K562 (cell line): Measurements from ENCODE around the gene SLC38A2. TPM values are rescaled to one million over a fixed set of nuclear protein-coding genes. Genes with fewer than 3 reads are reported as not detected.
A peak's percentile ranks its signal among the peaks of the same experiment; 100 is the strongest.

Experiments used
- CBX2 ChIP-seq: fragments of 200-600 bp; sonication (generic); IDR thresholded peaks from one replicate; pipeline ENCODE4 v1.6.1; 2012; ENCODE audit warnings: mild to moderate bottlenecking, low read length, inconsistent platforms; ENCODE audit not compliant: insufficient read depth, poor library complexity, severe bottlenecking
- EP300 ChIP-seq: IDR thresholded peaks from 2 replicates; pipeline ENCODE4 v1.6.1; 2012; ENCODE audit warnings: low read length, improper control_type of control experiment
- ERF ChIP-seq: fragments of 450-650 bp; formaldehyde crosslinking; IDR thresholded peaks from 2 replicates; pipeline ENCODE4 v1.4.0; 2020; ENCODE audit warnings: mild to moderate bottlenecking, mixed read lengths
- GATAD2B ChIP-seq: fragments of 450-650 bp; IDR thresholded peaks from 2 replicates; pipeline ENCODE4 v1.6.1; 2017; ENCODE audit warnings: mild to moderate bottlenecking, borderline replicate concordance
- HDAC8 ChIP-seq: fragments of 450-650 bp; IDR thresholded peaks from 2 replicates; pipeline ENCODE4 v1.6.1; 2016; ENCODE audit warnings: mild to moderate bottlenecking, missing genetic modification characterization, moderate library complexity, missing compliant biosample characterization
- MECOM ChIP-seq: fragments of 250-450 bp; sonication (Bioruptor Pico); IDR thresholded peaks from 2 replicates; pipeline ENCODE4 v1.8.0; 2022; ENCODE audit warnings: inconsistent platforms
- MYNN ChIP-seq, 2 experiments: sonication (generic); formaldehyde crosslinking in 1 of 2; IDR thresholded peaks; 2 replicates each; pipeline versions ENCODE4 v1.5.0 to v1.6.1; 2016 to 2020; ENCODE audit warnings: antibody characterized with exemption in 1 of 2, missing genetic modification reagents in 1 of 2
- POLR2AphosphoS2 ChIP-seq: IDR thresholded peaks from 2 replicates; pipeline ENCODE4 v1.6.1; 2012; ENCODE audit warnings: low read length, improper control_type of control experiment
- POLR2AphosphoS5 ChIP-seq: IDR thresholded peaks from 2 replicates; pipeline ENCODE4 v1.6.1; 2011; ENCODE audit warnings: mild to moderate bottlenecking, low read depth, low read length, moderate library complexity; ENCODE audit not compliant: control insufficient read depth, insufficient read depth
- RHOXF2B ChIP-seq: fragments of 250-450 bp; sonication (Bioruptor Pico); conservative IDR thresholded peaks from 2 replicates; pipeline ENCODE4 v1.5.1; 2021
- SIN3A ChIP-seq, 2 experiments: fragments of 150-350 bp in 1 of 2; IDR thresholded peaks; 2 replicates each; pipeline ENCODE4 v1.6.1; 2011 to 2016; ENCODE audit warnings: borderline replicate concordance in 2 of 2, low read depth in 2 of 2, low read length in 2 of 2, mild to moderate bottlenecking in 2 of 2, moderate library complexity in 2 of 2; ENCODE audit not compliant: control insufficient read depth in 1 of 2
- SUPT5H ChIP-seq: fragments of 450-650 bp; IDR thresholded peaks from 2 replicates; pipeline ENCODE4 v1.6.1; 2016
- TEAD1 ChIP-seq, 2 experiments: fragments of 450-650 bp in 1 of 2; sonication (generic) in 1 of 2; formaldehyde crosslinking; IDR thresholded peaks; 2 replicates each; pipeline versions ENCODE4 v1.4.0 to v1.8.0; 2020 to 2022; ENCODE audit warnings: mild to moderate bottlenecking in 2 of 2, missing genetic modification reagents in 1 of 2
- ZFP1 ChIP-seq: fragments of 450-650 bp; formaldehyde crosslinking; IDR thresholded peaks from 2 replicates; pipeline ENCODE4 v1.4.0; 2020; ENCODE audit warnings: mild to moderate bottlenecking, mixed read lengths
- ZNF239 ChIP-seq: fragments of 250-450 bp; sonication (Bioruptor Pico); IDR thresholded peaks from 2 replicates; pipeline ENCODE4 v1.4.0; 2020; ENCODE audit warnings: mild to moderate bottlenecking
- ZNF780A ChIP-seq: fragments of 250-450 bp; sonication (Bioruptor Pico); IDR thresholded peaks from 2 replicates; pipeline ENCODE4 v1.5.0; 2021; ENCODE audit warnings: mild to moderate bottlenecking
- ZSCAN32 ChIP-seq: fragments of 450-650 bp; formaldehyde crosslinking; IDR thresholded peaks from 2 replicates; pipeline ENCODE4 v1.4.0; 2020; ENCODE audit warnings: mild to moderate bottlenecking, moderate library complexity
- polyA plus RNA-seq, 8 experiments: library from polyadenylated mRNA; depleted of rRNA in 4 of 8; stranded (reverse) in 5 of 8; unstranded in 3 of 8; fragments of >200 nt; fragmentation: Nextera tagmentation in 2 of 8; fragmentation: Illumina TruSeq in 1 of 8; extraction: Ambion mirVana in 2 of 8; extraction: Trizol in 1 of 8; gene quantifications; 2 replicates each; pipeline versions ENCODE4 v1.2.1 to v1.2.3, GENCODE V29; 2011 to 2014; ENCODE audit warnings: inconsistent platforms in 1 of 8, missing spikeins in 1 of 8
- total RNA-seq, 7 experiments: library from RNA; depleted of rRNA in 6 of 7; stranded (reverse); fragments of >200 nt in 6 of 7; fragmentation: Illumina TruSeq in 2 of 7; extraction: Trizol in 2 of 7; gene quantifications; 2 replicates each; pipeline versions ENCODE4 v1.2.1 to v1.2.3, GENCODE V29; 2011 to 2021; ENCODE audit warnings: low replicate concordance in 1 of 7
- TF ChIP-seq, protein P1 (sequence below): fragments of 250-450 bp; sonication (Bioruptor Pico); IDR thresholded peaks from 2 replicates; pipeline ENCODE4 v1.5.0; 2021
- TF ChIP-seq, protein P2 (sequence below): fragments of 450-650 bp; conservative IDR thresholded peaks from 2 replicates; pipeline ENCODE4 v1.6.1; 2016; ENCODE audit warnings: missing genetic modification characterization, low read depth, mild to moderate bottlenecking, missing compliant biosample characterization, moderate library complexity
- TF ChIP-seq, protein P3 (sequence below), 2 experiments: fragments of 450-650 bp in 1 of 2; IDR thresholded peaks; 2 replicates each; pipeline ENCODE4 v1.6.1; 2011 to 2017; ENCODE audit warnings: low read depth in 2 of 2, antibody characterized with exemption in 1 of 2, borderline replicate concordance in 1 of 2, low read length in 1 of 2, mild to moderate bottlenecking in 1 of 2, mixed read lengths in 1 of 2; ENCODE audit not compliant: control insufficient read depth in 1 of 2
- TF ChIP-seq, protein P4 (sequence below): fragments of 250-450 bp; sonication (Bioruptor Pico); IDR thresholded peaks from 2 replicates; pipeline ENCODE4 v1.5.0; 2021

Gene SLC38A2
- total and polyA plus RNA-seq, 9 of the 15 experiments (the other 6 are each of a cell fraction or from before 2014, with no cell fraction given) = 98.7 to 292 (median 143) TPM

DNA sequence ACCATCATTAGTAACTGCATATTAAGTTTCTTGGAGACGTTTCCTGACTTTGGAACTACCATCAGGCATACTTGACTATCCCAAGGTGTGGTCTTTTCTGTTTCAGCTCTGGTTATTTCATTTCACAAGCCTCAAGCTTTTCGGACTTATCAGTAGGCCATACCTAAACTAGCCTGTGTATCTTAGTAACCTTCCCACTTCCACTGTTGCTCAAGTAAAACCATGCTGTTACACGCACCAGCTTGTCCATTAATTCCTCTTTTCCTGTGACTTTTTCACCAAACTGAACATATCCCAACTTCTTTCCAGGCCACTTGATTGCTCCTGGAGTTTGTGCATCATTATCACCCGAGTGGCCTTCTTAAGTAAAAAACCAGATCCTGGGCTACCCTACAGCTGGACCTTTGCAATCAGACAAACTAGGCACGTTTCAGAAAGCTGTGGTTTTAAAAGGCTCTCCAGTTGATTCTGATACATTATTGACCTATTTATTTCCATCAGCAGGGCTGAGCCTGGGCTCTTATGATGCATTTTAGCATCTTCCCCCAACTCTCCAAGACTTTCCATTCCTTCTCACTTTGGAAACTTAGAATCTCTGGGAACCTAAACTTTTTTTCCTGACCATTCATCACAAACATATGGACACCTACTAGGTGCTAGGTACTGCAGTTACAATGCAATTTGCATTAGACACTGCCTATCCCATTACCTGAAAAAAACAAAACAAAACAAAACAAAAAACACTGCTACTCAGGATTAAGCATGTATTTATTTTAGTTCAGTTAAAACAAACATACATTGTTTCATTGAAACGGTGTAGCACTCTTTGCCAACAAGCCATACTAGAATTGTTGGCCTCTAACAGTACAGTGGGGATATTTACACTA, 14.9 kb downstream of the SLC38A2 start (continued):
- peak in 1 of 2 experiments; percentile 64; a peak in 1 of 4 replicates for TF ChIP-seq TEAD1 (CRISPR knock-in tag; IDR thresholded peaks at IDR 0.05)
- no peak for TF ChIP-seq ZNF239
- TF ChIP-seq, protein P1, sequence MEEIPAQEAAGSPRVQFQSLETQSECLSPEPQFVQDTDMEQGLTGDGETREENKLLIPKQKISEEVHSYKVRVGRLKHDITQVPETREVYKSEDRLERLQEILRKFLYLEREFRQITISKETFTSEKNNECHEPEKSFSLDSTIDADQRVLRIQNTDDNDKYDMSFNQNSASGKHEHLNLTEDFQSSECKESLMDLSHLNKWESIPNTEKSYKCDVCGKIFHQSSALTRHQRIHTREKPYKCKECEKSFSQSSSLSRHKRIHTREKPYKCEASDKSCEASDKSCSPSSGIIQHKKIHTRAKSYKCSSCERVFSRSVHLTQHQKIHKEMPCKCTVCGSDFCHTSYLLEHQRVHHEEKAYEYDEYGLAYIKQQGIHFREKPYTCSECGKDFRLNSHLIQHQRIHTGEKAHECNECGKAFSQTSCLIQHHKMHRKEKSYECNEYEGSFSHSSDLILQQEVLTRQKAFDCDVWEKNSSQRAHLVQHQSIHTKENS = peak; percentile 83; the same call in 1 of the 2 replicates
- peak; percentile 76 for TF ChIP-seq SUPT5H
- TF ChIP-seq MYNN (IDR thresholded peaks at IDR 0.05) = peak; percentile 53
- TF ChIP-seq MYNN (CRISPR knock-in tag; IDR thresholded peaks at IDR 0.05) = no peak
- peak; percentile 76 for TF ChIP-seq ZSCAN32 (CRISPR knock-in tag)
- TF ChIP-seq ERF (CRISPR knock-in tag) = peak; percentile 97
- TF ChIP-seq ZNF780A (CRISPR knock-in tag) = peak; percentile 16; the same call in 1 of the 2 replicates
- TF ChIP-seq, protein P2, sequence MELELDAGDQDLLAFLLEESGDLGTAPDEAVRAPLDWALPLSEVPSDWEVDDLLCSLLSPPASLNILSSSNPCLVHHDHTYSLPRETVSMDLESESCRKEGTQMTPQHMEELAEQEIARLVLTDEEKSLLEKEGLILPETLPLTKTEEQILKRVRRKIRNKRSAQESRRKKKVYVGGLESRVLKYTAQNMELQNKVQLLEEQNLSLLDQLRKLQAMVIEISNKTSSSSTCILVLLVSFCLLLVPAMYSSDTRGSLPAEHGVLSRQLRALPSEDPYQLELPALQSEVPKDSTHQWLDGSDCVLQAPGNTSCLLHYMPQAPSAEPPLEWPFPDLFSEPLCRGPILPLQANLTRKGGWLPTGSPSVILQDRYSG (tag) = no peak
- TF ChIP-seq RHOXF2B (CRISPR knock-in tag) = peak; percentile 89; the same call in 1 of the 2 replicates
- TF ChIP-seq SIN3A (IDR thresholded peaks at IDR 0.05; ENCODE audit: borderline replicate concordance in 2 of 2, control insufficient read depth in 1 of 2, low read depth in 2 of 2, low read length in 2 of 2) = no peak; a peak in 1 of 4 replicates
- no peak for TF ChIP-seq HDAC8 (tag)
- peak; percentile 66 for TF ChIP-seq POLR2AphosphoS5
- peak; percentile 33; the same call in 1 of the 2 replicates for TF ChIP-seq ZFP1
- TF ChIP-seq GATAD2B = no peak
- peak; percentile 94 for TF ChIP-seq POLR2AphosphoS2
- TF ChIP-seq MECOM (CRISPR knock-in tag) = no peak
- TF ChIP-seq CBX2 = no peak
- TF ChIP-seq, protein P3, sequence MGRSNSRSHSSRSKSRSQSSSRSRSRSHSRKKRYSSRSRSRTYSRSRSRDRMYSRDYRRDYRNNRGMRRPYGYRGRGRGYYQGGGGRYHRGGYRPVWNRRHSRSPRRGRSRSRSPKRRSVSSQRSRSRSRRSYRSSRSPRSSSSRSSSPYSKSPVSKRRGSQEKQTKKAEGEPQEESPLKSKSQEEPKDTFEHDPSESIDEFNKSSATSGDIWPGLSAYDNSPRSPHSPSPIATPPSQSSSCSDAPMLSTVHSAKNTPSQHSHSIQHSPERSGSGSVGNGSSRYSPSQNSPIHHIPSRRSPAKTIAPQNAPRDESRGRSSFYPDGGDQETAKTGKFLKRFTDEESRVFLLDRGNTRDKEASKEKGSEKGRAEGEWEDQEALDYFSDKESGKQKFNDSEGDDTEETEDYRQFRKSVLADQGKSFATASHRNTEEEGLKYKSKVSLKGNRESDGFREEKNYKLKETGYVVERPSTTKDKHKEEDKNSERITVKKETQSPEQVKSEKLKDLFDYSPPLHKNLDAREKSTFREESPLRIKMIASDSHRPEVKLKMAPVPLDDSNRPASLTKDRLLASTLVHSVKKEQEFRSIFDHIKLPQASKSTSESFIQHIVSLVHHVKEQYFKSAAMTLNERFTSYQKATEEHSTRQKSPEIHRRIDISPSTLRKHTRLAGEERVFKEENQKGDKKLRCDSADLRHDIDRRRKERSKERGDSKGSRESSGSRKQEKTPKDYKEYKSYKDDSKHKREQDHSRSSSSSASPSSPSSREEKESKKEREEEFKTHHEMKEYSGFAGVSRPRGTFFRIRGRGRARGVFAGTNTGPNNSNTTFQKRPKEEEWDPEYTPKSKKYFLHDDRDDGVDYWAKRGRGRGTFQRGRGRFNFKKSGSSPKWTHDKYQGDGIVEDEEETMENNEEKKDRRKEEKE (IDR thresholded peaks at IDR 0.05; ENCODE audit: borderline replicate concordance in 1 of 2, control insufficient read depth in 1 of 2, low read depth in 2 of 2, low read length in 1 of 2) = 0 out of 4 replicates have a peak, but pooled peaks of 1 of the 2 experiments have one; percentile 19
- TF ChIP-seq EP300 = no peak
- TF ChIP-seq, protein P4, sequence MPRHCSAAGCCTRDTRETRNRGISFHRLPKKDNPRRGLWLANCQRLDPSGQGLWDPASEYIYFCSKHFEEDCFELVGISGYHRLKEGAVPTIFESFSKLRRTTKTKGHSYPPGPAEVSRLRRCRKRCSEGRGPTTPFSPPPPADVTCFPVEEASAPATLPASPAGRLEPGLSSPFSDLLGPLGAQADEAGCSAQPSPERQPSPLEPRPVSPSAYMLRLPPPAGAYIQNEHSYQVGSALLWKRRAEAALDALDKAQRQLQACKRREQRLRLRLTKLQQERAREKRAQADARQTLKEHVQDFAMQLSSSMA = peak; percentile 74; the same call in 1 of the 2 replicates
